Activated CD8-positive, alpha-beta memory T cell treated with anti-CD3 and anti-CD28 coated beads, Interleukin-2, amount 10 ng/mL, durations not matched to agents 7 days and 5 days (primary cell): Measurements from ENCODE around the gene OR2AK2. TPM values are rescaled to one million over a fixed set of nuclear protein-coding genes. Genes with fewer than 3 reads are reported as not detected.

Experiments used
- ATAC-seq: fragments of 150-1000 bp; cut with Tn5 transposase; one replicate; pipeline ENCODE4 v1.10.0; 2021; ENCODE audit warnings: moderate library complexity
- CTCF ChIA-PET: fragments of 350-600 bp; sonication (Branson Sonifier 250); formaldehyde crosslinking; loops from one replicate; lab custom pipeline; 2021; ENCODE audit warnings: antibody characterized with exemption; lab: Charles Lee
- DNase-seq: peaks from one replicate; pipeline ENCODE4 v3.0.0-alpha.2; 2020
- H3K27ac Mint-ChIP-seq: one replicate; pipeline ENCODE4 v1.8.0; 2021; ENCODE audit warnings: mild to moderate bottlenecking, mixed read lengths
- H3K27me3 Mint-ChIP-seq: one replicate; pipeline ENCODE4 v1.8.0; 2021; ENCODE audit warnings: mixed read lengths
- H3K36me3 Mint-ChIP-seq: one replicate; pipeline ENCODE4 v1.8.0; 2021; ENCODE audit warnings: mild to moderate bottlenecking, mixed read lengths
- H3K4me1 Mint-ChIP-seq: one replicate; pipeline ENCODE4 v1.8.0; 2021; ENCODE audit warnings: mixed read lengths
- H3K4me3 Mint-ChIP-seq: one replicate; pipeline ENCODE4 v1.8.0; 2021; ENCODE audit warnings: mild to moderate bottlenecking, moderate library complexity, mixed read lengths
- H3K9me3 Mint-ChIP-seq: one replicate; pipeline ENCODE4 v1.8.0; 2022; ENCODE audit warnings: low read depth, mixed read lengths
- total RNA-seq, 2 experiments: library from RNA; stranded (reverse); gene quantifications; one replicate each; pipeline ENCODE4 v1.2.3, GENCODE V29; 2021

Gene OR2AK2
- total RNA-seq, 2 experiments from 2014 or later = not detected

GRCh38 chr1:247966532-247967204, 1.6 kb downstream of the OR2AK2 start:
- no peaks in the 10 kb centered on the region for H3K27me3 Mint-ChIP-seq
- H3K27ac Mint-ChIP-seq = no peak overlapping the region
- no peak for ATAC-seq
- H3K36me3 Mint-ChIP-seq = peaks cover 1% of the 10 kb centered on the region
- CTCF ChIA-PET = no interaction called here
- DNase-seq = no peak
- no peak overlapping the region for H3K4me3 Mint-ChIP-seq
- H3K4me1 Mint-ChIP-seq = peaks cover 3% of the 10 kb centered on the region
- H3K9me3 Mint-ChIP-seq = no peaks in the 10 kb centered on the region

- Mint-ChIP-seq H3K36me3 (no peaks in the 10 kb centered on the region), H3K4me1 (no peaks in the 10 kb centered on the region), H3K9me3 (peaks cover 5% of the 10 kb centered on the region), H3K4me3 (no peak overlapping the region), H3K27ac (no peak overlapping the region), H3K27me3 (no peaks in the 10 kb centered on the region)
- CTCF ChIA-PET = no interaction called here
- DNase-seq = no peak
- ATAC-seq = no peak
Observed at GRCh38 chr1:247992986-247993385, 28.0 kb downstream of the OR2AK2 start.

DNA sequence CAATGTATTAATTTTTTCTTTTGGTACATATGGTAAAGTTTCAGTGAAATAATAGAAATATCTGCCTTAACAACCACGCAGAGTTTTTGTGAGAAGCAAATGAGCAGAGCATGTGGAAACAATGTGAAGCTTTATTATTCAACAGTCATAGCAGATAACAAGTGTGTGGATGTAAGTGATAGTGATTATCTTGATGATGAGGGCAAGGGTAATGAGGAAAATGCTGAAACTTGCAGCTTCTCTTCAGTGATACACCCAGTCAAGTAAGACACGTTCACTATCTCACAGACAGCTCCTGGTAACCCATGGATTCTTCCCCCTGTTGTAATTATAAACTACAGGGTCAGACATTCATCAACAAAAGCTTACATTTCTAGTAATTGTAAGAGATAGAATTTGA, 33.8 kb downstream of the OR2AK2 start:
- ATAC-seq (no peak), DNase-seq (no peak)
- Mint-ChIP-seq H3K27ac (no peak overlapping the region), H3K36me3 (no peaks in the 10 kb centered on the region), H3K4me3 (no peak overlapping the region), H3K27me3 (no peaks in the 10 kb centered on the region), H3K9me3 (peaks cover 7% of the 10 kb centered on the region), H3K4me1 (no peaks in the 10 kb centered on the region)
- CTCF ChIA-PET = no interaction called here

DNA sequence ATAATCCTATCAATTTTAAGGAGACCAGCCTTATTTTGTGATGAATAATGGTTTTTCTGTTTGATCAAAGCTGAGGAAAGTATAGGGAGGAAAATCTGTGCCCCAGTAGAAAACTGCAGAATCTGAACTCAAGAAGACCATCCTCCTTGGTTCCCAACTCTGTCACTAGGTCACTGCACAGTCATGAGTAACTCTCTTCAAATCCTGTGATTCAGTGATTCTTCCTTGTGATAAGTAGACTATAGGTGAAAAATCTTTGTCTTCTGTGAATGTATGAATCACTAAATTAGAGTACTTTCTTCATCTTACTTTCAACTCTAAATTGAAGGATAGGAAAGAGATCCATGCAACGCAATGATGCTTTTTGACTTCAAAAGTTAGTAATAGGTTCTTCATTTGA, 35.1 kb downstream of the OR2AK2 start:
- CTCF ChIA-PET = no interaction called here
- H3K27ac Mint-ChIP-seq = no peak overlapping the region
- H3K4me1 Mint-ChIP-seq = no peaks in the 10 kb centered on the region

GRCh38 chr1:248007778-248008177, 42.7 kb downstream of the OR2AK2 start:
- no peaks in the 10 kb centered on the region for H3K27me3 Mint-ChIP-seq
- H3K27ac Mint-ChIP-seq = no peak overlapping the region
- DNase-seq (no peak), ATAC-seq (no peak)
- H3K9me3 Mint-ChIP-seq = peaks cover 15% of the 10 kb centered on the region
- CTCF ChIA-PET = no interaction called here
- H3K36me3 Mint-ChIP-seq = no peaks in the 10 kb centered on the region
- no peaks in the 10 kb centered on the region for H3K4me1 Mint-ChIP-seq
- H3K4me3 Mint-ChIP-seq = no peak overlapping the region

More for the DNA sequence above, 35.1 kb downstream of the OR2AK2 start:
- Mint-ChIP-seq H3K36me3 (no peaks in the 10 kb centered on the region), H3K4me3 (no peak overlapping the region), H3K9me3 (peaks cover 7% of the 10 kb centered on the region), H3K27me3 (no peaks in the 10 kb centered on the region)
- ATAC-seq (no peak), DNase-seq (no peak)

DNA sequence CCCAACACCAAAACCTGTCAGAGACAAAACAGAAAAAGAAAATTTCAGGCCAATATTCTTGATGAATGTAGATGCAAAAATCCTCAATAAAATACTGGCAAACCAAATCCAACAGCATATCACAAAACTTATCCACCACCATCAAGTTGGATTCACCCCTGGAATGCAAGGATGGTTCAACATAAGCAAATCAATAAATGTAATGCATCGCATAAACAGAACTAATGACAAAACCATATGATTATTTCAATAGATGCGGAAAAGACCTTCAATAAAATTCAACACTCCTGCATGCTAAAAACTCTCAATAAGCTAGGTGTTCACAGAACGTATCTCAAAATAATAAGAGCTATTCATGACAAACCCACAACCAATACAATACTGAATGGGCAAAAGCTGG, 44.6 kb downstream of the OR2AK2 start:
- peaks cover 8% of the 10 kb centered on the region for H3K9me3 Mint-ChIP-seq
- H3K4me3 Mint-ChIP-seq = no peak overlapping the region
- ATAC-seq = no peak
- no peaks in the 10 kb centered on the region for H3K4me1 Mint-ChIP-seq
- no peak overlapping the region for H3K27ac Mint-ChIP-seq
- CTCF ChIA-PET = no interaction called here
- no peaks in the 10 kb centered on the region for H3K27me3 Mint-ChIP-seq
- no peak for DNase-seq
- no peaks in the 10 kb centered on the region for H3K36me3 Mint-ChIP-seq

GRCh38 chr1:248013229-248013710, 48.2 kb downstream of the OR2AK2 start, which contains the start of gene OR2L5:
Gene OR2L5, plus strand, starts transcription at chr1:248013660. Its CDS starts 8,288 bp downstream, at chr1:248021948.
- Mint-ChIP-seq H3K4me1 (no peaks in the 10 kb centered on the region), H3K9me3 (peaks cover 15% of the 10 kb centered on the region), H3K4me3 (no peak within 1 kb of the TSS), H3K27me3 (no peaks in the 10 kb centered on the region), H3K27ac (no peak within 1 kb of the TSS), H3K36me3 (no peaks in the 10 kb centered on the region)
- CTCF ChIA-PET = no interaction called here
- no peak for ATAC-seq
- no peak for DNase-seq

- Mint-ChIP-seq H3K9me3 (peaks cover 9% of the 10 kb centered on the region), H3K27me3 (no peaks in the 10 kb centered on the region), H3K36me3 (no peaks in the 10 kb centered on the region), H3K27ac (no peak overlapping the region), H3K4me3 (no peak overlapping the region), H3K4me1 (no peaks in the 10 kb centered on the region)
- ATAC-seq (no peak), DNase-seq (no peak)
- CTCF ChIA-PET = no interaction called here
Observed at GRCh38 chr1:248015803-248016202, 50.8 kb downstream of the OR2AK2 start.

Other genes starting within 250 kb of the OR2AK2 start
- gene OR6F1, start 248.6 kb upstream of the OR2AK2 start, total RNA-seq = not detected
- not detected for gene OR14K1, start 226.6 kb upstream of the OR2AK2 start, total RNA-seq
- not detected for gene OR14A2, start 217.1 kb upstream of the OR2AK2 start, total RNA-seq
- not detected for gene OR1C1, start 204.7 kb upstream of the OR2AK2 start, total RNA-seq
- gene OR14A16, start 141.1 kb upstream of the OR2AK2 start, total RNA-seq = not detected
- gene OR11L1, start 123.3 kb upstream of the OR2AK2 start, total RNA-seq = not detected
- under 1 TPM in 1 of 2 experiments, not detected in 1; 0.45 TPM for gene TRIM58, start 108.0 kb upstream of the OR2AK2 start, total RNA-seq
- not detected for gene OR2W3, start 69.6 kb upstream of the OR2AK2 start, total RNA-seq
- gene OR2T8, start 45.0 kb upstream of the OR2AK2 start, total RNA-seq = not detected
- not detected for gene OR2AJ1, start 40.3 kb upstream of the OR2AK2 start, total RNA-seq
- gene OR2L8, start 16.4 kb upstream of the OR2AK2 start, total RNA-seq = not detected
- gene OR2L5, start 48.4 kb downstream of the OR2AK2 start, total RNA-seq = not detected
- under 1 TPM in 1 of 2 experiments, not detected in 1; 0.23 TPM for gene OR2L2, start 64.8 kb downstream of the OR2AK2 start, total RNA-seq
- gene OR2L3, start 81.6 kb downstream of the OR2AK2 start, total RNA-seq = not detected
- not detected for gene OR2L13, start 130.0 kb downstream of the OR2AK2 start, total RNA-seq
- not detected for gene OR2M5, start 179.9 kb downstream of the OR2AK2 start, total RNA-seq
- gene OR2M2, start 209.6 kb downstream of the OR2AK2 start, total RNA-seq = not detected
- gene OR2M3, start 232.0 kb downstream of the OR2AK2 start, total RNA-seq = not detected